Nephron (organoid): ENCODE data around the gene CRYBG3.

Source experiments
- H3K27ac Mint-ChIP-seq, 3 experiments: 2 replicates each; pipeline ENCODE4 v1.8.0; 2020; ENCODE audit warnings: mixed read lengths in 3 of 3, mild to moderate bottlenecking in 2 of 3, moderate library complexity in 1 of 3
- H3K27me3 Mint-ChIP-seq: 2 replicates; pipeline ENCODE4 v1.8.0; 2021; ENCODE audit warnings: low read depth, mild to moderate bottlenecking, moderate library complexity, mixed read lengths
- H3K36me3 Mint-ChIP-seq: 2 replicates; pipeline ENCODE4 v1.8.0; 2020; ENCODE audit warnings: low read depth, mixed read lengths
- H3K4me1 Mint-ChIP-seq: 2 replicates; pipeline ENCODE4 v1.8.0; 2020; ENCODE audit warnings: mixed read lengths
- H3K4me3 Mint-ChIP-seq, 3 experiments: 2 replicates each; pipeline ENCODE4 v1.8.0; 2020; ENCODE audit warnings: mild to moderate bottlenecking in 3 of 3, mixed read lengths in 3 of 3, moderate library complexity in 2 of 3
- H3K9me3 Mint-ChIP-seq: 2 replicates; pipeline ENCODE4 v1.8.0; 2020; ENCODE audit warnings: mixed read lengths
- CTCF ChIP-seq, 3 experiments: fragments of 200-600 bp; sonication (generic); IDR thresholded peaks; one replicate each; pipeline ENCODE4 v1.5.0; 2021; ENCODE audit warnings: antibody characterized with exemption in 3 of 3; ENCODE audit not compliant: unreplicated experiment in 3 of 3

Gene CRYBG3

GRCh38 chr3:97916576-97916975 lies 94.8 kb downstream of the CRYBG3 start:
- Mint-ChIP-seq H3K9me3 (no peaks in the 10 kb centered on the region), H3K27ac (no peak overlapping the region), H3K27me3 (no peaks in the 10 kb centered on the region), H3K4me3 (no peak overlapping the region), H3K36me3 (peaks cover 59% of the 10 kb centered on the region), H3K4me1 (peaks cover 8% of the 10 kb centered on the region)
- no peak for TF ChIP-seq CTCF (IDR thresholded peaks at IDR 0.05; ENCODE audit: unreplicated experiment in 3 of 3)

- no peaks in the 10 kb centered on the region for H3K27me3 Mint-ChIP-seq
- H3K4me1 Mint-ChIP-seq: peaks cover 8% of the 10 kb centered on the region
- H3K9me3 Mint-ChIP-seq: peaks cover 3% of the 10 kb centered on the region
- H3K4me3 Mint-ChIP-seq: no peak overlapping the region
- TF ChIP-seq CTCF (IDR thresholded peaks at IDR 0.05; ENCODE audit: unreplicated experiment in 3 of 3): no peak
- H3K36me3 Mint-ChIP-seq: peaks cover 67% of the 10 kb centered on the region
- H3K27ac Mint-ChIP-seq: no peak overlapping the region
Measured at GRCh38 chr3:97917813-97918536, 96.2 kb downstream of the CRYBG3 start.

GRCh38 chr3:97927704-97928103 lies 105.9 kb downstream of the CRYBG3 start:
- Mint-ChIP-seq H3K9me3 (peaks cover 9% of the 10 kb centered on the region), H3K4me3 (no peak overlapping the region), H3K27me3 (no peaks in the 10 kb centered on the region), H3K27ac (no peak overlapping the region), H3K4me1 (peaks cover 6% of the 10 kb centered on the region), H3K36me3 (peaks cover 64% of the 10 kb centered on the region)
- TF ChIP-seq CTCF (IDR thresholded peaks at IDR 0.05; ENCODE audit: unreplicated experiment in 3 of 3): no peak

- Mint-ChIP-seq H3K9me3 (peaks cover 9% of the 10 kb centered on the region), H3K4me3 (no peak overlapping the region)
- no peak for TF ChIP-seq CTCF (IDR thresholded peaks at IDR 0.05; ENCODE audit: unreplicated experiment in 3 of 3)
Measured at GRCh38 chr3:97928986-97929385, 107.2 kb downstream of the CRYBG3 start.

GRCh38 chr3:97930018-97930417 lies 108.2 kb downstream of the CRYBG3 start:
- H3K27me3 Mint-ChIP-seq: no peaks in the 10 kb centered on the region
- no peak for TF ChIP-seq CTCF (IDR thresholded peaks at IDR 0.05; ENCODE audit: unreplicated experiment in 3 of 3)
- H3K4me1 Mint-ChIP-seq: peaks cover 8% of the 10 kb centered on the region
- no peak overlapping the region for H3K4me3 Mint-ChIP-seq
- H3K9me3 Mint-ChIP-seq: peaks cover 9% of the 10 kb centered on the region
- no peak overlapping the region for H3K27ac Mint-ChIP-seq
- peaks cover 54% of the 10 kb centered on the region for H3K36me3 Mint-ChIP-seq

More at GRCh38 chr3:97928986-97929385, 107.2 kb downstream of the CRYBG3 start:
- Mint-ChIP-seq H3K36me3 (peaks cover 62% of the 10 kb centered on the region), H3K27ac (no peak overlapping the region), H3K27me3 (no peaks in the 10 kb centered on the region), H3K4me1 (peaks cover 8% of the 10 kb centered on the region)

GRCh38 chr3:97931218-97931617 lies 109.4 kb downstream of the CRYBG3 start:
- Mint-ChIP-seq H3K27ac (no peak overlapping the region), H3K4me3 (no peak overlapping the region), H3K36me3 (peaks cover 51% of the 10 kb centered on the region), H3K27me3 (no peaks in the 10 kb centered on the region), H3K4me1 (peaks cover 8% of the 10 kb centered on the region), H3K9me3 (peaks cover 8% of the 10 kb centered on the region)
- no peak for TF ChIP-seq CTCF (IDR thresholded peaks at IDR 0.05; ENCODE audit: unreplicated experiment in 3 of 3)
